Mucosa of descending colon (tissue), 3 donors: ENCODE data around the gene AKAP6. TPM values are rescaled to one million over a fixed set of nuclear protein-coding genes. Genes with fewer than 3 reads are reported as not detected.
A peak's percentile ranks its signal among the peaks of the same experiment; 100 is the strongest.

ENCODE experiments used
- ATAC-seq: fragments of 200-7000 bp; cut with Tn5 transposase; one replicate; pipeline ENCODE4 v1.9.1; 2020; ENCODE audit warnings: mild to moderate bottlenecking, moderate library complexity
- DNase-seq, 3 donors: peaks; one replicate each; pipeline ENCODE4 v3.0.0-alpha.2; 2020
- H3K36me3 ChIP-seq: fragments of 200-600 bp; one replicate; pipeline ENCODE4 v1.8.0; 2021; ENCODE audit warnings: low read depth, mild to moderate bottlenecking
- H3K4me1 ChIP-seq: fragments of 200-600 bp; one replicate; pipeline ENCODE4 v1.8.0; 2021; ENCODE audit warnings: low read depth, mild to moderate bottlenecking
- H3K4me3 ChIP-seq: fragments of 200-600 bp; one replicate; pipeline ENCODE4 v1.8.0; 2021; ENCODE audit warnings: mild to moderate bottlenecking
- H3K9me3 ChIP-seq: fragments of 200-600 bp; one replicate; pipeline ENCODE4 v1.8.0; 2021; ENCODE audit warnings: mild to moderate bottlenecking
- intact Hi-C, 2 donors: fragments of 100-400 bp; cut with DNase I in 1 of 2; cut with micrococcal nuclease in 1 of 2; formaldehyde crosslinking; loops; one replicate each; pipeline versions ENCODE4 v1.11.0 to v1.11.1; 2022; cut with DNase I, micrococcal nuclease
- total RNA-seq, 3 donors: library from RNA; stranded (reverse); fragmentation: NEBNext Ultra II Directional in 2 of 3; extraction: Animal tissue kit (Norgen Biotek cat#: 25700) in 2 of 3; gene quantifications; one replicate each; pipeline versions ENCODE4 v1.2.1 to v1.2.4, GENCODE V29; 2021 to 2023
- TF ChIP-seq, protein P1 (sequence below): fragments of 200-600 bp; IDR thresholded peaks from one replicate; pipeline ENCODE4 v1.8.0; 2022; ENCODE audit warnings: antibody characterized with exemption, mild to moderate bottlenecking
- donor health status: DM: no; HTN: no; CAD: no; lungs with moderate emphysema.
- donor health status: DM: no; HTN: no; CAD: no.
- donor health status: DM: no; HTN: yes; CAD: no.

The AKAP6 gene
- total RNA-seq, 3 donors from 2014 or later, result 4.2 to 30.8 (median 5.4) TPM

DNA sequence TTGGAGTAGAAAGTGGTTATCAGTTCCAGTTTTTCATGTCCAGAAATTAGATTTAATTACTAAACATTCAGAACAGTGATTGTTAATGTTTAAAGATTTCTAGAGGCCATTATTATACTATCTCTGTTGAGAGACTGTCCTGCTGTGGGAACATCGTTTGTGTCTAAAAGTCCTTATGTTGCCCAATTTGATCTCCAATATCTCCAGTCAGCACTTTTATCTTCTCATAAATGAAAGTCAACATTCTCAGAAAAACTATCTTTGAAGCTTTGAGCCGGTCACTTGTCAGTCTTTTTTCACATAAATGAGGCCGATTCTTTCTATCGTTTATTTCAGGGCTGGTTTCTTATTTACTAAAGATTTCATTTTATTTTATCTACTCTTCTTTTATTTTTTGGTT, 518.8 kb downstream of the AKAP6 start:
- Histone ChIP-seq H3K4me1 (no peaks in the 10 kb centered on the region), H3K36me3 (no peaks in the 10 kb centered on the region), H3K9me3 (no peaks in the 10 kb centered on the region), H3K4me3 (no peak overlapping the region)
- intact Hi-C loops, result no loop called here
- ATAC-seq (no peak), DNase-seq (no peak)
- TF ChIP-seq, protein P1, sequence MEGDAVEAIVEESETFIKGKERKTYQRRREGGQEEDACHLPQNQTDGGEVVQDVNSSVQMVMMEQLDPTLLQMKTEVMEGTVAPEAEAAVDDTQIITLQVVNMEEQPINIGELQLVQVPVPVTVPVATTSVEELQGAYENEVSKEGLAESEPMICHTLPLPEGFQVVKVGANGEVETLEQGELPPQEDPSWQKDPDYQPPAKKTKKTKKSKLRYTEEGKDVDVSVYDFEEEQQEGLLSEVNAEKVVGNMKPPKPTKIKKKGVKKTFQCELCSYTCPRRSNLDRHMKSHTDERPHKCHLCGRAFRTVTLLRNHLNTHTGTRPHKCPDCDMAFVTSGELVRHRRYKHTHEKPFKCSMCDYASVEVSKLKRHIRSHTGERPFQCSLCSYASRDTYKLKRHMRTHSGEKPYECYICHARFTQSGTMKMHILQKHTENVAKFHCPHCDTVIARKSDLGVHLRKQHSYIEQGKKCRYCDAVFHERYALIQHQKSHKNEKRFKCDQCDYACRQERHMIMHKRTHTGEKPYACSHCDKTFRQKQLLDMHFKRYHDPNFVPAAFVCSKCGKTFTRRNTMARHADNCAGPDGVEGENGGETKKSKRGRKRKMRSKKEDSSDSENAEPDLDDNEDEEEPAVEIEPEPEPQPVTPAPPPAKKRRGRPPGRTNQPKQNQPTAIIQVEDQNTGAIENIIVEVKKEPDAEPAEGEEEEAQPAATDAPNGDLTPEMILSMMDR, result no peak

DNA sequence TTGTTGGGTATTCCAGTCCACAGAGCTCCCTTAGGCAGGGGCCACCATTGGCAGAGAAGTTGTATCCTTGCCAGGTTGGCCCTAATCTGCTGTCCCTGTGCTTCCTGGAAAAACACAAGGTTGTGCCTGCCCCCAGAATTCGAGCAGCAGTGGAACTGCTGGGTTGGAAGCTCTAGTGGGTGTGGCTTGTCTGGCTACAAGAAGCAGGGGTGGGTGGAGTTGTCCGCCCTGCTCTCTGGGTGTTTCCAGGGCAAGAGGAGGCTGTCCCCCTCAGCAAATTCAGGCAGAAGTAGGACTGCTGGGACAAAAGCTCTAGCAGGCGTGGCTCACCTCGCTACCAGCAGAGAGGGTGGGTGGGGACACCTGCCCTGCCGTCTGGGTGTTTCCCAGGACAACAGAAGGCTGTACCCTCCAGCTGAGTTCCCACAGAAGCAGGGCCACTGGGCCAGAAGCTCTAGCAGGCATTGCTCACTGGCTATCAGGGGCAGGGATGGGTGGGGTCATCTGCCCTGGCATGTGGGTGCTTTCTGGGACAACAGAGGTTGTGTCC, 536.8 kb downstream of the AKAP6 start:
- H3K9me3 ChIP-seq, result no peaks in the 10 kb centered on the region
- DNase-seq, result peak in 1 of 3 donors; percentile 1
- H3K4me3 ChIP-seq, result no peak overlapping the region
- no peak for ATAC-seq
- intact Hi-C loops, result no loop called here
- H3K36me3 ChIP-seq, result no peaks in the 10 kb centered on the region
- TF ChIP-seq, protein P1, result no peak
- H3K4me1 ChIP-seq, result no peaks in the 10 kb centered on the region

DNA sequence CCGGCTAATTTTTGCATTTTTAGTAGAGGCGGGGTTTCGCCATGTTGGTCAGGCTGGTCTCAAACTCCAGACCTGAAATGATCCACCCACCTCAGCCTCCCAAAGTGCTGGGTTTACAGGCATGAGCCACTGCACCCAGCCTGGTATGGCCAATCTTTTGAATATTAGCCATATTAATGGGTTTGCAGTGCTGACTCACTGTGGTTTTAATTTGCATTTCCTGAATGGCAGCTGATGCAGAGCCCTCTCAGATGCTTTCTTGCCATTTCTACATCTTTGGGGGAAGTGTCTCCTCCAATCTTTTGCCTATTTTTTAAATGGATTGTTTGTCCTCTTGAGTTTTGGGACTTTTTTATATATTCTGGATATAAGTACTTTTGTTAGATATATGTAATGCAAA, 554.1 kb downstream of the AKAP6 start:
- intact Hi-C loops, result no loop called here
- TF ChIP-seq, protein P1, result no peak
- no peaks in the 10 kb centered on the region for H3K36me3 ChIP-seq
- no peak overlapping the region for H3K4me3 ChIP-seq
- DNase-seq, result no peak
- no peak for ATAC-seq
- no peaks in the 10 kb centered on the region for H3K9me3 ChIP-seq
- no peaks in the 10 kb centered on the region for H3K4me1 ChIP-seq

Other genes with a start within 250 kb of the AKAP6 start
- not detected for gene RNU6-7, start 127.3 kb upstream of the AKAP6 start, total RNA-seq
- gene RNU6-8, start 126.0 kb upstream of the AKAP6 start, total RNA-seq, result not detected